Cardiac fibroblast (primary cell): Measurements from ENCODE around the gene COX17.

Source experiments
- DNase-seq, 2 donors: peaks; one replicate each; pipeline versions ENCODE4 v3.0.0 to v3.0.0-alpha.2; 2010; ENCODE audit warnings: low read depth in 2 of 2
- H3K4me3 ChIP-seq, 2 donors: replicated peaks in 1 of 2; 1 replicate in 1 of 2; 2 replicates in 1 of 2; pipeline ENCODE4 v1.5.1; 2011; ENCODE audit warnings: low read depth in 2 of 2, low read length in 2 of 2, mild to moderate bottlenecking in 2 of 2, moderate library complexity in 1 of 2
- TF ChIP-seq, protein P1 (sequence below): IDR thresholded peaks from one replicate; pipeline ENCODE4 v1.5.1; 2011; ENCODE audit warnings: low read depth, mild to moderate bottlenecking, low read length, inconsistent platforms

The COX17 gene

DNA sequence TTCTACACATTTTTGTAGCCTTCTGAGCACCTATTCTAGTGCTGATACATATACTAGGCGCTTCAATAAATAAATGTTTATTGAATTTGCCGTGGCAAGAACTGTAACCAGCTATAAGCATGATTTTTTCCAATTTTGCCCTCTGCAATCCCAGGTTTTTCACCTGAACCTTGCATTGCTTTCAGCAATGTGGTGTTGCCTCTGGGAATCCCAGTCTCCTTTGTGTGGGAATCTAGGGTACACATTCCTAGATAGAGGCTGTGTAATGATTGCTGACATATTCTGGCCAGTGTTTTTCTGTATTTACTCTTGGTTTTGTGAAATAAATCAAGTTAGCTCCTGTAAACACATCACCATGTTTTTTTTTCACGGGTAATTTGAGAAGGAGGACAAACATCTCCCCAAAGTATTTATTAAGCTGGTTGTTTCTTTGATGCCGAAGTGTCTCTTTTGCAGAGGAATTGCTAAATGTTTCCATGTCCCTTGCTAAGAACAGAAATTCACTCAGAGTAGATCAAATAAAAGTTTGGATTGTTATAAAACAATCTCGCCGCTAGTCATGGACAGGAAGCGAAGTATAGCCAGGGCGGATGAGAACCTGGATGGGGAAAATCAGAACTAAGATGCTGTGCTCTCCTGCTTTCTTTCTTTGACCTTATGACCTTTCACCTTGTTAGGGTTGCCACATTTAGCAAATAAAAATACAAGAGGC, 26.8 kb upstream of the COX17 start:
- TF ChIP-seq, protein P1, sequence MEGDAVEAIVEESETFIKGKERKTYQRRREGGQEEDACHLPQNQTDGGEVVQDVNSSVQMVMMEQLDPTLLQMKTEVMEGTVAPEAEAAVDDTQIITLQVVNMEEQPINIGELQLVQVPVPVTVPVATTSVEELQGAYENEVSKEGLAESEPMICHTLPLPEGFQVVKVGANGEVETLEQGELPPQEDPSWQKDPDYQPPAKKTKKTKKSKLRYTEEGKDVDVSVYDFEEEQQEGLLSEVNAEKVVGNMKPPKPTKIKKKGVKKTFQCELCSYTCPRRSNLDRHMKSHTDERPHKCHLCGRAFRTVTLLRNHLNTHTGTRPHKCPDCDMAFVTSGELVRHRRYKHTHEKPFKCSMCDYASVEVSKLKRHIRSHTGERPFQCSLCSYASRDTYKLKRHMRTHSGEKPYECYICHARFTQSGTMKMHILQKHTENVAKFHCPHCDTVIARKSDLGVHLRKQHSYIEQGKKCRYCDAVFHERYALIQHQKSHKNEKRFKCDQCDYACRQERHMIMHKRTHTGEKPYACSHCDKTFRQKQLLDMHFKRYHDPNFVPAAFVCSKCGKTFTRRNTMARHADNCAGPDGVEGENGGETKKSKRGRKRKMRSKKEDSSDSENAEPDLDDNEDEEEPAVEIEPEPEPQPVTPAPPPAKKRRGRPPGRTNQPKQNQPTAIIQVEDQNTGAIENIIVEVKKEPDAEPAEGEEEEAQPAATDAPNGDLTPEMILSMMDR = no peak
- H3K4me3 ChIP-seq = no peak overlapping the region
- DNase-seq = no peak

DNA sequence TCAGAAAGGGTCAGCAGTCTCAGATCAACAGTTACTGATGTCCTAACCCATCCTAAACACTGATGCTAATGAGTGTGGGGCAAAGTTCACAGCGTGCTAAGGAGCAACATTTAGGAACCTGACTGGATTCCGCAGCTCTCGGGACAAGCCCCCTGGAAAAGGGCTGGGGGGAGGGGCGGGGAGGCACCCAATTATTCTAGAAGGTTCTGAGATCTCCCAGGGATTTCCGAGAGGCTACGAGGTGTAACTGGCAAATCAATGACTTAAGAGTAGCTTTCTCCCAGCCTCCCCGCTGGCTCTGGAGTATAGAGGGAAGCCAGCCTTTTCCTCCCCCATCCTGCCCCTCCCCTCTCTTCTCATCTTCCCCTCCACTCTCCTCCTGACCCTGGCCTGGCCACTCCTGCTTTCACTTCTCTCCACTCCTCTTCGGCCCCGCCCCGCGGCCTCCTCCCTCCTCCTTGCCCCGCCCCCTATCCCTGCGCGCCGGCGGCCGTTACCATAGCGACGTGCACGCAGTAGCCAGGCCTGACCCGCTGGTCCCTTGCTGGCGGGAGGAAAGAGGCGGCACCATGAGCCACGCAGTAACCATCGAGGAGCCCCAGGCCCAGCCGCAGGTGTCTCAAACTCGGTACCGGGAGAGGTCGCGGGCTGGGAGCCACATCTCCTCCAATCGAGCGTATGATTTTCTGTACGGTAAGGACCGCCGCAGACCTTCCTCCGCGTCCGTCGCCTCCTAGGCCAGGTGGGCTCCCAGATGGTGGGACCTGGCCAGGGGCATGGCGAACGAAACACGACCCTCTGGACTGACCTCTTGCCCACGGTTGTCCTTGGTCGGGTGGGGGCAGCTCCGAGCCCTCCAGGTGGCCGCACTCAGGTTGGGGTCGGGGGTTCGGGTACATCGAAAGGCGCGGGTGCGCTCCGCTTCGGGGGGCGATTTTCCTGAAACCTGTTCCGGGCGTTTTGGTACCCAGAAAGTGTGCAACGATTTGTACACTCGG, 25.6 kb upstream of the COX17 start, which contains the start of gene CFAP91:
TSS of gene CFAP91 (plus strand) at position 493 of the 998 bp plus-strand sequence. CDS start at position 570, 77 bp downstream.
- TF ChIP-seq, protein P1 = no peak
- H3K4me3 ChIP-seq = peak within 1 kb of the TSS; percentile 49 to 57
- DNase-seq = peak; percentile 93 to 96

GRCh38 chr3:119700920-119701734, 23.9 kb upstream of the COX17 start:
- TF ChIP-seq, protein P1 = no peak
- H3K4me3 ChIP-seq = no peak overlapping the region
- DNase-seq = no peak

GRCh38 chr3:119700269-119700919, 23.2 kb upstream of the COX17 start:
- TF ChIP-seq, protein P1 = no peak

DNA sequence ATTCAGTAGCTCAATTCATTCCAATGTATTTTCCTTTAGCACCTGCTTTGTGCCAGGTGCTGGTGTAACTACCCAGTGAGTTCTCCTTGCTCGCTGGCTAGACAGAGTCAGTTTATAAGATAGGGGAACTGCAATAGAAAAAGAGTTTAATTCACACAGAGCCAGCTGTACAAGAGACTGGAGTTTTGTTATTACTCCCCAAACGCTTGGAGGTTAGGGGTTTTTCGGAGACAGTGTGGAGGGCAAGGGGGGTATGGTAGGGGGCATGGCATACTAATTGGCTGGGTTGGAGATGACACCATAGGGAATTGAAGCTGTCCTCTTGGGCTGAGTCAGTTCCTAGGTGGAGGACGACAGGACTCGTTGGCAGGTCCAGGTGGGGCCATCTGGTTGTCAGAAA, 20.2 kb upstream of the COX17 start:
- TF ChIP-seq, protein P1 = no peak
- DNase-seq = no peak
- H3K4me3 ChIP-seq = no peak overlapping the region

More at GRCh38 chr3:119700269-119700919, 23.2 kb upstream of the COX17 start:
- no peak overlapping the region for H3K4me3 ChIP-seq
- DNase-seq = peak; percentile 13 to 80

DNA sequence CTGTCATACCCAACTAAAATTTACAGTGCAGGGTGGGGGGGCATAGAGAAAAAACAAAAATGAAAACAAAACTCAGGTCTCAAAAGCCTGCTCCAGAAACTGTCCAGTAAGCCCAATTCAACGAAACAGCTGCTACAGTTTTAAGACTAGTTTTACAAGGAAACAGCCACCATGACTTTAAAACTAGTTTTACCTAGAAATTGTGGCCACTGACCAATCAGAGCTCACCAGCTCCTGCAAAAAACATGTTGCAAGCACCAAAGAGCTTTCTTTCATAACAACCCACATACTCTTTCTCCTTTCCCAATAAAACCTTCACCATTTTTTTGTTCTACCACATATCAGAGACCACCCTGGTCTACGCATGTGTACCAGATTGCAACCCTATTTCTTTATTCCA, 18.3 kb upstream of the COX17 start:
- H3K4me3 ChIP-seq = no peak overlapping the region
- peak; percentile 17 to 43 for DNase-seq
- TF ChIP-seq, protein P1 = no peak
